Activated CD8-positive, alpha-beta memory T cell treated with anti-CD3 and anti-CD28 coated beads for 48 hours (primary cell): ENCODE results near the gene DDR2.
"Not testable (repeated sequence)": the region's sequence is repeated elsewhere in the genome, so short reads cannot be mapped to it uniquely, and the experiment has no call there.

ENCODE experiments used
- DNase-seq, 3 experiments: peaks; one replicate each; pipeline ENCODE4 v3.0.0-alpha.2; 2020; ENCODE audit warnings: low read depth in 2 of 3, low spot score in 2 of 3

The DDR2 gene

GRCh38 chr1:162719678-162720077 is 87.4 kb downstream of the DDR2 start:
- DNase-seq, result no peak

GRCh38 chr1:162720996-162721395 is 88.7 kb downstream of the DDR2 start:
- DNase-seq, result no peak

- DNase-seq, result no peak
Observed at GRCh38 chr1:162721471-162721870, 89.2 kb downstream of the DDR2 start.

GRCh38 chr1:162722036-162722435 is 89.8 kb downstream of the DDR2 start:
- DNase-seq, result no peak

GRCh38 chr1:162724583-162725120 is 92.4 kb downstream of the DDR2 start:
- no peak for DNase-seq

GRCh38 chr1:162725301-162725837 is 93.1 kb downstream of the DDR2 start:
- DNase-seq, result no peak

GRCh38 chr1:162726555-162726954 is 94.3 kb downstream of the DDR2 start:
- DNase-seq, result no peak

GRCh38 chr1:162727493-162727892 is 95.2 kb downstream of the DDR2 start:
- not testable (repeated sequence) for DNase-seq

- DNase-seq, result no peak
Observed at GRCh38 chr1:162728573-162728972, 96.3 kb downstream of the DDR2 start.

- DNase-seq, result not testable (repeated sequence)
Observed at GRCh38 chr1:162729195-162729774, 97.0 kb downstream of the DDR2 start.

GRCh38 chr1:162732094-162732493 is 99.8 kb downstream of the DDR2 start:
- DNase-seq, result no peak

GRCh38 chr1:162732566-162733335 is 100.5 kb downstream of the DDR2 start:
- no peak for DNase-seq

- no peak for DNase-seq
Observed at GRCh38 chr1:162733336-162733590, 101.0 kb downstream of the DDR2 start.

GRCh38 chr1:162734047-162734446 is 101.8 kb downstream of the DDR2 start:
- DNase-seq, result no peak

GRCh38 chr1:162736184-162736583 is 103.9 kb downstream of the DDR2 start:
- no peak for DNase-seq

- no peak for DNase-seq
Observed at GRCh38 chr1:162736633-162737067, 104.4 kb downstream of the DDR2 start.

- no peak for DNase-seq
Observed at GRCh38 chr1:162740755-162741154, 108.5 kb downstream of the DDR2 start.

- DNase-seq, result no peak
Observed at GRCh38 chr1:162741574-162741973, 109.3 kb downstream of the DDR2 start.

GRCh38 chr1:162746264-162746942 is 114.1 kb downstream of the DDR2 start:
- DNase-seq, result not testable (repeated sequence)

- no peak for DNase-seq
Observed at GRCh38 chr1:162753001-162753658, 120.9 kb downstream of the DDR2 start.

- no peak for DNase-seq
Observed at GRCh38 chr1:162753998-162754585, 121.8 kb downstream of the DDR2 start.
